RWPE2 (cell line): ENCODE data around the gene C2CD5.

Experiments used
- ATAC-seq: fragments of 200-7000 bp; cut with Tn5 transposase; 3 replicates; pipeline ENCODE4 v1.9.1; 2021; ENCODE audit warnings: low read depth
- DNase-seq: peaks from one replicate; pipeline ENCODE4 v3.0.0-alpha.2; 2020; ENCODE audit warnings: low spot score
- H3K27ac ChIP-seq: fragments of 450-650 bp; 2 replicates; pipeline ENCODE4 v1.5.1; 2017; ENCODE audit warnings: mild to moderate bottlenecking; ENCODE audit not compliant: poor library complexity, severe bottlenecking
- H3K27me3 ChIP-seq: fragments of 250-450 bp; sonication (Bioruptor Pico); 2 replicates; pipeline ENCODE4 v1.5.1; 2021; ENCODE audit warnings: mild to moderate bottlenecking, moderate library complexity; ENCODE audit not compliant: insufficient read depth, poor library complexity, severe bottlenecking
- H3K36me3 ChIP-seq: fragments of 250-450 bp; sonication (Bioruptor Pico); 2 replicates; pipeline ENCODE4 v1.5.1; 2020; ENCODE audit warnings: low read depth, mild to moderate bottlenecking, moderate library complexity
- H3K4me1 ChIP-seq: fragments of 250-450 bp; sonication (Bioruptor Pico); 2 replicates; pipeline ENCODE4 v1.5.1; 2021; ENCODE audit warnings: mild to moderate bottlenecking, moderate library complexity; ENCODE audit not compliant: insufficient read depth, poor library complexity, severe bottlenecking
- H3K4me3 ChIP-seq: fragments of 250-450 bp; sonication (Bioruptor Pico); 2 replicates; pipeline ENCODE4 v1.5.1; 2021; ENCODE audit warnings: mild to moderate bottlenecking, moderate library complexity; ENCODE audit not compliant: severe bottlenecking
- H3K9me3 ChIP-seq: fragments of 250-450 bp; sonication (Bioruptor Pico); 2 replicates; pipeline ENCODE4 v1.5.1; 2021; ENCODE audit warnings: mild to moderate bottlenecking, moderate library complexity; ENCODE audit not compliant: severe bottlenecking
- TF ChIP-seq, protein P1 (sequence below): fragments of 450-650 bp; IDR thresholded peaks from one replicate; pipeline ENCODE4 v1.5.1; 2017; ENCODE audit warnings: mild to moderate bottlenecking, moderate library complexity; ENCODE audit not compliant: poor library complexity, severe bottlenecking

C2CD5 gene

DNA sequence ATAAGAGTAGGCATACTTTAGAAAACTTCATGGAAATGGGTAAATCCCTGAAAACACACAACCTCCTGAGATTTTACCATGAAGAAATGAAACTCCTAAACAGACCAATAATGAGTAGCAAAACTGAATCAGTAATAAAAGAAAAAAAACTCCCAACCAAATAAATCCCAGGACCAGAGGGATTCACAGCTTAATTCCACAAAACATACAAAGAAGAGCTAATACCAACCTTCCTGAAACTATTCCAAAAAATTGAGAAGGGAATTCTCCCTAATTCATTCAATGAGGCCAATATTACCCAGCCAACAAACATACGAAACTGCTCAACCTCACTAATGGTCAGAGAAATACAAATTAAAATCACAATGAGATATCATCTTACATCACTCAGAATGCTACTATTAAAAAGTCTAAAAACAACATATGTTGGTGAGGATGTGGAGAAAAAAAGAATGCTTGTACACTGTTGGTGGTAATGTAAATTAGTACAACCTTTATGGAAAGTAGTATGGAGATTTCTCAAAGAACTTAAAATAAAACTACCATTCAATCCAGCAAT, 112.6 kb downstream of the C2CD5 start:
- DNase-seq (no peak), ATAC-seq (no peak)
- H3K36me3 ChIP-seq = no peaks in the 10 kb centered on the region
- H3K4me3 ChIP-seq = no peak overlapping the region
- H3K27me3 ChIP-seq = no peaks in the 10 kb centered on the region
- no peaks in the 10 kb centered on the region for H3K9me3 ChIP-seq
- TF ChIP-seq, protein P1, sequence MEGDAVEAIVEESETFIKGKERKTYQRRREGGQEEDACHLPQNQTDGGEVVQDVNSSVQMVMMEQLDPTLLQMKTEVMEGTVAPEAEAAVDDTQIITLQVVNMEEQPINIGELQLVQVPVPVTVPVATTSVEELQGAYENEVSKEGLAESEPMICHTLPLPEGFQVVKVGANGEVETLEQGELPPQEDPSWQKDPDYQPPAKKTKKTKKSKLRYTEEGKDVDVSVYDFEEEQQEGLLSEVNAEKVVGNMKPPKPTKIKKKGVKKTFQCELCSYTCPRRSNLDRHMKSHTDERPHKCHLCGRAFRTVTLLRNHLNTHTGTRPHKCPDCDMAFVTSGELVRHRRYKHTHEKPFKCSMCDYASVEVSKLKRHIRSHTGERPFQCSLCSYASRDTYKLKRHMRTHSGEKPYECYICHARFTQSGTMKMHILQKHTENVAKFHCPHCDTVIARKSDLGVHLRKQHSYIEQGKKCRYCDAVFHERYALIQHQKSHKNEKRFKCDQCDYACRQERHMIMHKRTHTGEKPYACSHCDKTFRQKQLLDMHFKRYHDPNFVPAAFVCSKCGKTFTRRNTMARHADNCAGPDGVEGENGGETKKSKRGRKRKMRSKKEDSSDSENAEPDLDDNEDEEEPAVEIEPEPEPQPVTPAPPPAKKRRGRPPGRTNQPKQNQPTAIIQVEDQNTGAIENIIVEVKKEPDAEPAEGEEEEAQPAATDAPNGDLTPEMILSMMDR = no peak
- no peaks in the 10 kb centered on the region for H3K4me1 ChIP-seq
- H3K27ac ChIP-seq = no peak overlapping the region

DNA sequence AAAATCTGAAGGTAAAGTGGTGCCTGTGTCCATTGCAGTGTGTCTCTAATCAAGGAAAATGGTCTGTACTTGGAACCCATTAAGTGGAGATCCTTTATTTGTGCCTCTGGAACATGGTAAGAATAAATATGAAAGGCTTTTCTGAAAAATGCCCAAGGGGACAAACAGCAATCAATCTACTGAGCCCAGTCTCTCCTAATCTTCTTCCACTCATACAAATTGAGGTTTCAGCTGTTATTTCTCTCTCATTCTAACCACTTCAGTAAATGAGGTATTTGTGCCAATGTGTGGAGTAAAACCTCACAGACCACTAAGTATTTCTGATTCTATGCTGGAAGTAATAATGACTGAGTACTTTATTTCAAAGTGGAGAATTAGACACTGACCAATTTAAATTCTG, 127.5 kb downstream of the C2CD5 start:
- TF ChIP-seq, protein P1 = no peak
- no peak for DNase-seq
- ATAC-seq = no peak
- H3K36me3 ChIP-seq = no peaks in the 10 kb centered on the region
- no peaks in the 10 kb centered on the region for H3K27me3 ChIP-seq
- H3K4me1 ChIP-seq = peaks cover 10% of the 10 kb centered on the region
- no peak overlapping the region for H3K4me3 ChIP-seq
- no peak overlapping the region for H3K27ac ChIP-seq
- no peaks in the 10 kb centered on the region for H3K9me3 ChIP-seq

DNA sequence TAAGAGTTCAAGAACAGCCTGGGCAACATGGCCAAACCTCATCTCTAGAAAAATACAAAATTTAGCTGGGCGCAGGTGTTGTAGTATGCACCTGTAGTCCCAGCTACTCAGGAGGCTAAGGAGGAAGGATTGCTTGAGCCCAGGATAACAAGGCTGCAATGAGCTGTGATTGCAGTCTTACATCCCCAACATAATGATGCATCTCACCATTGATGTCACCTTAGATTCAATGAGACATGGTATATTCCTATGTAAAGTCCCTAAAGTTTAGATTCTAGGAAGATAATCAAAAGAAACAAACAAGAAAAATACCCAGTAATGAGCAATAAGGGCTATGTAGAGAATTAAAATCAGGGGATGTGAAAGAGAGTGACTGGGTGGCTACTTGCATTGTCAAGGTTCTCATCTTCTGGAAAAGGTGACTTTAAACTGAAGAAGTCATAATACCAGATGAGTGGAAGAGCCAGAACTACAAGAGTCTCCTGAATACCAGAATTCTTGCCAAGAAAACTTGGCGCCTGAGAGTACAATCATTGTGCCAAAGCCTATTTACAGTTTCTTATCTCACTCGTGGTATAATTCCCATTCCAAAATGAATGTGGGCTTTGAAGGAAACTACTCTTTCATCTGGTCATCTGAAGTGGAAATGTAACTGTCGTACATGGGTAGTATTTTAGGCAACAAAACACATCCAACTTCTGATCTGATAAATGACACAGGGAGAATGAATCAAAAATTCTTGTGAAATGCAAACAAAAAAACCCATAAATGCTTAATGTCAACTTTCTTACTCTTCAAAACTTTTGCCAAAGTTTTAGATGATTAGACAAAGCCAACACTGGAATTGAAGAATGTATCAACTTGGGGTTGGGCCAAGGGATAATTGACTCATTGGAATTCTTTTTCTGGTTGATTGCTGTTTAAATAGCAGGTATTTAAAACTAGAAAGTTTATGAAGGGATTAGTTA, 128.7 kb downstream of the C2CD5 start:
- Histone ChIP-seq H3K9me3 (no peaks in the 10 kb centered on the region), H3K27ac (no peak overlapping the region), H3K4me1 (peaks cover 14% of the 10 kb centered on the region), H3K4me3 (no peak overlapping the region), H3K36me3 (no peaks in the 10 kb centered on the region), H3K27me3 (no peaks in the 10 kb centered on the region)
- TF ChIP-seq, protein P1 = no peak
- ATAC-seq (peak; percentile 54), DNase-seq (no peak)

DNA sequence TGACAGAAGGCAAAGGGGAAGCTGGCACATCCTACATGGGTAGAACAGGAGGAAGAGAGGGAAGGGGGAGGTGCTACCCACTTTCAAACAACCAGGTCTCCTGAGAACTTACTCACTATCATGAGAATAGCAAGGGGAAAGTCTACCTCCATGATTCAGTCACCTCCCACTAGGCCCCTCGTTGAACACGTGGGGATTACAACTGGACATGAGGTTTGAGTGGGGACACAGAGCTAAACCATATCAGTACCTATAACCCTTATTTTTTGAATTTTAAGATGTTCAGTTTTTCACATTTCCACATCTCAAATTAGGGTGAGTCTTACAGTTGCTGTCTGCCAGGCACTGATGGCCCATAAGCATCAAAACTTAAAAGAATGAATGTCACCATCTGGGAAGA, 129.6 kb downstream of the C2CD5 start:
- no peak overlapping the region for H3K27ac ChIP-seq
- H3K4me1 ChIP-seq = peaks cover 17% of the 10 kb centered on the region
- H3K27me3 ChIP-seq = no peaks in the 10 kb centered on the region
- TF ChIP-seq, protein P1 = no peak
- no peak overlapping the region for H3K4me3 ChIP-seq
- no peak for DNase-seq
- no peak for ATAC-seq
- H3K9me3 ChIP-seq = no peaks in the 10 kb centered on the region
- H3K36me3 ChIP-seq = no peaks in the 10 kb centered on the region
